Hepatocyte (in vitro differentiated cells): ENCODE measurements around the gene TTLL3.

Source experiments
- CTCF ChIP-seq: fragments of 200-600 bp; sonication (generic); IDR thresholded peaks from 2 replicates; pipeline ENCODE4 v1.5.1; 2016; ENCODE audit warnings: antibody characterized with exemption, mild to moderate bottlenecking; ENCODE audit not compliant: poor library complexity
- EZH2 ChIP-seq: fragments of 200-600 bp; sonication (generic); IDR thresholded peaks from 2 replicates; pipeline ENCODE4 v1.6.1; 2016; ENCODE audit warnings: antibody characterized with exemption, mild to moderate bottlenecking, borderline replicate concordance

GRCh38 chr3:9793161-9793781 is 16.8 kb upstream of the TTLL3 start:
- TF ChIP-seq CTCF = no peak
- no peak for TF ChIP-seq EZH2
